ENCODE data around the gene ZPR1. TPM values are rescaled to one million over a fixed set of nuclear protein-coding genes. Genes with fewer than 3 reads are reported as not detected.

ZPR1 gene
- total RNA-seq, 4 donors from 2014 or later = 21.7 to 33.8 (median 26.1) TPM

DNA sequence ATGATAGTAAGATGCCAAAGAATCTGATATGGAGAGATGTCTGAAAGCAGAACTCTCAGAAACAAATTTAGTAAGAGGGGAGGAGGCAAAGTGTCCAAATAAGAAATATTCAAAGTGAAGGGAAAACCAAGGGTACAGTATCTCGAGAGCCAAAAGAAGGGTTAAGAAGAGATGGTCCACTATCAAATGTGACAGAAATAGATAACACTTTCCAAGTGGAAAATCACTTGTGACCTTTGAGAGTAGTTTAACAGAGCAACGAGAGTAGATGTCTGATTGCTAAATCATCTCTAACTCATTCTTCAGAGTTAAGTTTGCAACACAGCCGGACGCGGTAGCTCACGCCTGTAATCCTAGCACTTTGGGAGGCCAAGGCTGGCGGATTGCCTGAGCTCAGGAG is 10.8 kb downstream of the ZPR1 start:
- H3K4me3 ChIP-seq (ENCODE audit: low read depth, poor library complexity, severe bottlenecking) = no peak overlapping the region
- no peak for TF ChIP-seq POLR2A (IDR thresholded peaks at IDR 0.05)
- TF ChIP-seq, protein P1, sequence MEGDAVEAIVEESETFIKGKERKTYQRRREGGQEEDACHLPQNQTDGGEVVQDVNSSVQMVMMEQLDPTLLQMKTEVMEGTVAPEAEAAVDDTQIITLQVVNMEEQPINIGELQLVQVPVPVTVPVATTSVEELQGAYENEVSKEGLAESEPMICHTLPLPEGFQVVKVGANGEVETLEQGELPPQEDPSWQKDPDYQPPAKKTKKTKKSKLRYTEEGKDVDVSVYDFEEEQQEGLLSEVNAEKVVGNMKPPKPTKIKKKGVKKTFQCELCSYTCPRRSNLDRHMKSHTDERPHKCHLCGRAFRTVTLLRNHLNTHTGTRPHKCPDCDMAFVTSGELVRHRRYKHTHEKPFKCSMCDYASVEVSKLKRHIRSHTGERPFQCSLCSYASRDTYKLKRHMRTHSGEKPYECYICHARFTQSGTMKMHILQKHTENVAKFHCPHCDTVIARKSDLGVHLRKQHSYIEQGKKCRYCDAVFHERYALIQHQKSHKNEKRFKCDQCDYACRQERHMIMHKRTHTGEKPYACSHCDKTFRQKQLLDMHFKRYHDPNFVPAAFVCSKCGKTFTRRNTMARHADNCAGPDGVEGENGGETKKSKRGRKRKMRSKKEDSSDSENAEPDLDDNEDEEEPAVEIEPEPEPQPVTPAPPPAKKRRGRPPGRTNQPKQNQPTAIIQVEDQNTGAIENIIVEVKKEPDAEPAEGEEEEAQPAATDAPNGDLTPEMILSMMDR (IDR thresholded peaks at IDR 0.05) = no peak
- intact Hi-C loops (cut with DNase I; ENCODE audit: low total_unique reads) = no loop called here
- no peak for DNase-seq (ENCODE audit: low spot score in 2 of 2)
- WGBS, 2 donors = 87% methylated on average over 7 of the region's 7 CpGs

DNA sequence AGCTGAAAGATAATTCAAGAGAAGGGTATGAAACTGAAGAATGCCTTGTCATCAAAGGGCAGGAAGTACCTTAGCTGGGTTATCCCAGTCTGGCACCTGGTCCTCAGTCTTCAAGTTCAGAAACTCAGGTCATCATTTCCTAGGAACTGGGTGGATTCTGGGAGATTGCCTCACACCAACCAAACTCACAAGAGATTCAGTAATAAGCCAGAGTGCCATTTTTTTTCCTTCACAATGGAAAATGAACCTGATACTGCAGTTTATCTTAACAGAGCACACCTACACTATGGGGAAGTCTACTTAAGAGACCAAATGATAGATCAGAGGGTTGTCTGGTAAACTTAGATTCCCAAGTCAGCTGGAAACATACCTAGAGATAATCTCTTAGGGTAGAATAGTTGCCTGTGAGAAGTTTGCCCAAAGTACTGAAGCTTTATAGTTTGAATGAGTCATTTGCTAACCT is 11.3 kb downstream of the ZPR1 start:
- no peak overlapping the region for H3K4me3 ChIP-seq (ENCODE audit: low read depth, poor library complexity, severe bottlenecking)
- no peak for DNase-seq (ENCODE audit: low spot score in 2 of 2)
- TF ChIP-seq POLR2A (IDR thresholded peaks at IDR 0.05) = no peak
- TF ChIP-seq, protein P1 (IDR thresholded peaks at IDR 0.05) = no peak
- intact Hi-C loops (cut with DNase I; ENCODE audit: low total_unique reads) = no loop called here

DNA sequence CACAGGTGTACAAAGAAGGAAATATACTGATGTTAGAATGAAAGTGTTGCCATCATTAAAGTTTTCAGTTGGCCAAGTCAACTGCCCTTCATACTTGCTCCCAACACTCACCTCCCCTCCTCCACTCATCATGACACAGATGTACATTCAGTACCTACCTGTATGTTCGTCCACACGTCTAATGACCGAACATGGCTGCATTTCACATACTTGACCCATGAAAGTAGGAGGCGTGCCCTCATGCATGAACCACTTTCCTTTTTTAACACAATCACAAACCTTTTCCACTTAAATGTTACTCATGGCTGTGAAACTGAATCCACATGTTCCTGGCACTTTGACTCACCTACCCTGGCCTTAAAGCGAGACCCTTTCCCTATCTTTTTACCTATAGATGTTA is 11.8 kb downstream of the ZPR1 start:
- WGBS, 2 donors = 84 to 85% methylated on average over 5 of the region's 5 CpGs
- intact Hi-C loops (cut with DNase I; ENCODE audit: low total_unique reads) = no loop called here
- no peak for DNase-seq (ENCODE audit: low spot score in 2 of 2)
- TF ChIP-seq, protein P1 (IDR thresholded peaks at IDR 0.05) = no peak
- TF ChIP-seq POLR2A (IDR thresholded peaks at IDR 0.05) = no peak
- H3K4me3 ChIP-seq (ENCODE audit: low read depth, poor library complexity, severe bottlenecking) = no peak overlapping the region

DNA sequence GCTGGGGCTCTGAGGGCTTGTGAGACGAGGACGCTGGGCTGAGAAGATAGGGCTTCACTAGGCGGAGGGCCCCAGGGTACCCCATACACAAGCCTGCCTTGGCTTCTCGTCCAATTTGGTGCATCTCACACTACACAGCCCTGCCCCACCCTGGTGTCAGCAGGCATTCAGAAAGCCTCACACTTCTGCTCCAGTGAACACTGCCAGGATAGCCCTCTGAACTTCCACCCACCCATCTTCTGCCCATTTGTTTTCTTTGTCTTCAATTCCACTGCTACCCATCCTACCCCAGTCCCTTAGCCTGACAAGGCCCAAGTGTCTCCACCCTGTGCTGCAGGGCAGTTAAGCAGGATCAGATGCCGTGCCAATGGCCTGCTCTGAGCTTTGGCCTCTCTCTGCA is 13.2 kb downstream of the ZPR1 start:
- no peak overlapping the region for H3K4me3 ChIP-seq (ENCODE audit: low read depth, poor library complexity, severe bottlenecking)
- TF ChIP-seq POLR2A (IDR thresholded peaks at IDR 0.05) = no peak
- TF ChIP-seq, protein P1 (IDR thresholded peaks at IDR 0.05) = no peak
- WGBS, 2 donors = 84 to 85% methylated on average over 5 of the region's 5 CpGs
- no peak for DNase-seq (ENCODE audit: low spot score in 2 of 2)
- intact Hi-C loops (cut with DNase I; ENCODE audit: low total_unique reads) = no loop called here

DNA sequence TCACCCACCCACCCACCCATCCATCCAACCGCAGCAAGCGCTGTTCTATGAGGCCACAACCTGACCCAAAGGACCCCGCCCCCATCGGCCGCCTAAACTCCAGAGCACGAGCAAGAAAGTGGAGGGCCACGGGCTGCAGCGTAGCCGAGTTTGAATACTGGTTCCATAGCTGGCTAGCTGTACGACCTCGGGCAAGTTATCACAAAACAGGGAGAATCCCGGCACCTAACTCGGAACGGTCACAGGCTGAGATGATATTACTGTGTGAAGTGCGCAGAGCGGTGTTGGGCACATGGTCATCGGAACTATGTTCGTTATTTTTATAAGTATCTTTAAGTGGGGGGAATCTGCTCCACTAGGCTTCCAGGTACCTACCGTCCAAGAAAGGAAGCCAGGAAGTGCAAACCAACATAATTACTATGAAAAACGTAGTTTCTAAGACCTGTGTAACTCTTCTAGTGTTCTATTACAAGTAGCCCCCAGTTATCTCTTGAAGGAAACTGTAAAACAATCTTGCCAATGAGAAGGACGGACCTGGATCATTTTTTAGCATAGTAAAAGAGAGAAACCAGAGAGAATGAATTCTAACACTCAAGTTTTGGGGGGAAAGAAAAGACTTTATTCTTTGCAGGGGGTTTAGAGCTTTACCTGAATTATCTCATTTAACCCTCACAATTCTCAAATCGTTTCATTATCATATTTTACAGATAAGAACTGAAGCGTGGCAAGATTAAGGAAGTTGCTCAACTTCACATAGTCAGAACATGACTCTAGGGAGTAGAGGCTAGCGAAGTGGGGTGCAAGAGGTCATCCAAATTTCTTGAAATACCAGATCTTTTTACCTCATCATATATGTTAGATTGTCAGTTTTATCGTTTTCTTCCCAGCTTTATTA is 14.4 kb downstream of the ZPR1 start:
- DNase-seq (ENCODE audit: low spot score in 2 of 2) = no peak
- intact Hi-C loops (cut with DNase I; ENCODE audit: low total_unique reads) = no loop called here
- peak overlapping the region; percentile 41 for H3K4me3 ChIP-seq (ENCODE audit: low read depth, poor library complexity, severe bottlenecking)
- TF ChIP-seq POLR2A (IDR thresholded peaks at IDR 0.05) = no peak
- TF ChIP-seq, protein P1 (IDR thresholded peaks at IDR 0.05) = no peak
- WGBS, 2 donors = 6 to 7% methylated on average over 23 to 25 of the region's 25 CpGs
